ENCODE data around the gene RBM43. TPM values are rescaled to one million over a fixed set of nuclear protein-coding genes. Genes with fewer than 3 reads are reported as not detected.

RBM43 gene
- total and polyA plus RNA-seq, 9 of the 15 experiments (the other 6 are each of a cell fraction or from before 2014, with no cell fraction given) = 1.3 to 6.9 (median 3.8) TPM

- TF ChIP-seq HOMEZ (CRISPR knock-in tag; IDR thresholded peaks at IDR 0.05) (no peak), POU5F1 (IDR thresholded peaks at IDR 0.05; ENCODE audit: borderline replicate concordance, low read depth, low read length, partially characterized antibody) (no peak), NCOA2 (IDR thresholded peaks at IDR 0.05; ENCODE audit: partially characterized antibody in 2 of 2) (no peak), ZNF174 (CRISPR knock-in tag; IDR thresholded peaks at IDR 0.05) (no peak), CHAMP1 (IDR thresholded peaks at IDR 0.05) (0 out of 2 replicates have a peak, but pooled peaks have one; percentile 18), PBX2 (CRISPR knock-in tag; IDR thresholded peaks at IDR 0.05; ENCODE audit: low read depth) (no peak), PBX2 (tag; conservative IDR thresholded peaks at IDR 0.05; ENCODE audit: low read depth) (0 out of 2 replicates have a peak, but pooled peaks have one; percentile 14), ARID3B (CRISPR knock-in tag; IDR thresholded peaks at IDR 0.05; ENCODE audit: borderline replicate concordance) (no peak), ZNF668 (CRISPR knock-in tag; IDR thresholded peaks at IDR 0.05) (no peak), HES1 (IDR thresholded peaks at IDR 0.05; ENCODE audit: low read depth) (no peak), HMG20B (CRISPR knock-in tag; IDR thresholded peaks at IDR 0.05) (no peak), ZNF354B (CRISPR knock-in tag; IDR thresholded peaks at IDR 0.05) (no peak), TCFL5 (CRISPR knock-in tag; conservative IDR thresholded peaks at IDR 0.05) (no peak), SP2 (IDR thresholded peaks at IDR 0.05; ENCODE audit: extremely low read depth, low read depth, low read length, poor library complexity, severe bottlenecking) (no peak), NR2C1 (IDR thresholded peaks at IDR 0.05) (no peak), NR2C1 (tag; IDR thresholded peaks at IDR 0.05) (0 out of 2 replicates have a peak, but pooled peaks have one; percentile 26), ZNF316 (IDR thresholded peaks at IDR 0.05) (no peak), PHF21A (IDR thresholded peaks at IDR 0.05; ENCODE audit: borderline replicate concordance, low read depth) (no peak), HEY1 (CRISPR knock-in tag; IDR thresholded peaks at IDR 0.05; ENCODE audit: borderline replicate concordance) (no peak), ETS2 (tag; IDR thresholded peaks at IDR 0.05; ENCODE audit: borderline replicate concordance, poor library complexity, severe bottlenecking) (no peak)
Observed at GRCh38 chr2:151261977-151262291, 271 bp upstream of the RBM43 start (continued).

Measured in K562 (cell line).